Endodermal cell (in vitro differentiated cells): ENCODE data around the gene C5orf52. TPM values are rescaled to one million over a fixed set of nuclear protein-coding genes. Genes with fewer than 3 reads are reported as not detected.

Experiments
- DNase-seq: peaks from one replicate; pipeline ENCODE4 v3.0.0-alpha.2; 2017
- H3K27ac ChIP-seq: 2 replicates; pipeline ENCODE4 v1.5.1; 2013; ENCODE audit warnings: mild to moderate bottlenecking, low read depth, low read length, moderate library complexity
- H3K27me3 ChIP-seq: 2 replicates; pipeline ENCODE4 v1.6.1; 2013; ENCODE audit warnings: mild to moderate bottlenecking, low read length, moderate library complexity; ENCODE audit not compliant: insufficient read depth, control insufficient read depth, poor library complexity, severe bottlenecking
- H3K36me3 ChIP-seq: 2 replicates; pipeline ENCODE4 v1.7.0; 2013; ENCODE audit warnings: mild to moderate bottlenecking, low read length, moderate library complexity; ENCODE audit not compliant: control insufficient read depth, insufficient read depth
- H3K4me1 ChIP-seq: one replicate; pipeline ENCODE4 v1.7.0; 2013; ENCODE audit warnings: low read length; ENCODE audit not compliant: control insufficient read depth, insufficient read depth
- H3K4me3 ChIP-seq: 2 replicates; pipeline ENCODE4 v1.5.1; 2013; ENCODE audit warnings: mild to moderate bottlenecking, low read length, moderate library complexity
- H3K9ac ChIP-seq: 2 replicates; pipeline ENCODE4 v1.6.1; 2013; ENCODE audit warnings: mild to moderate bottlenecking, low read length, moderate library complexity; ENCODE audit not compliant: poor library complexity, severe bottlenecking; ENCODE audit errors: extremely low read depth
- H3K9me3 ChIP-seq: 2 replicates; pipeline ENCODE4 v1.6.1; 2013; ENCODE audit warnings: mild to moderate bottlenecking, low read length, moderate library complexity; ENCODE audit not compliant: control insufficient read depth
- H3K27ac Mint-ChIP-seq: 2 replicates; pipeline ENCODE4 v1.8.0; 2020; ENCODE audit warnings: mixed read lengths
- H3K27me3 Mint-ChIP-seq: 2 replicates; pipeline ENCODE4 v1.8.0; 2021; ENCODE audit warnings: mild to moderate bottlenecking, mixed read lengths; ENCODE audit not compliant: insufficient read depth
- H3K36me3 Mint-ChIP-seq: 2 replicates; pipeline ENCODE4 v1.8.0; 2020; ENCODE audit warnings: low read depth, mixed read lengths
- H3K4me1 Mint-ChIP-seq: 2 replicates; pipeline ENCODE4 v1.8.0; 2020; ENCODE audit warnings: mixed read lengths
- H3K4me3 Mint-ChIP-seq: 2 replicates; pipeline ENCODE4 v1.8.0; 2020; ENCODE audit warnings: mild to moderate bottlenecking, moderate library complexity, mixed read lengths
- H3K9me3 Mint-ChIP-seq: 2 replicates; pipeline ENCODE4 v1.8.0; 2020; ENCODE audit warnings: mild to moderate bottlenecking, mixed read lengths
- WGBS, 2 experiments: methylation state at CpG; one replicate each; pipeline versions ENCODE4 v1.1.5 to v1.1.7; 2013; ENCODE audit warnings: missing lambda C conversion rate in 2 of 2, mixed read lengths in 1 of 2; ENCODE audit not compliant: insufficient coverage in 1 of 2, insufficient read length in 1 of 2; 5-methylcytosine and 5-hydroxymethylcytosine counted together
- total RNA-seq, 2 donors: library from RNA; stranded (reverse); fragmentation: NEBNext Ultra II Directional in 1 of 2; extraction: Animal tissue kit (Norgen Biotek cat#: 25700) in 1 of 2; gene quantifications; 2 replicates in 1 of 2; 3 replicates in 1 of 2; pipeline ENCODE4 v1.2.1, GENCODE V29; 2021
- TF ChIP-seq, protein P1 (sequence below): fragments of 200-600 bp; sonication (generic); conservative IDR thresholded peaks from 2 replicates; pipeline ENCODE4 v1.5.0; 2021; ENCODE audit warnings: antibody characterized with exemption, mild to moderate bottlenecking

Gene C5orf52
- total RNA-seq, 2 donors from 2014 or later, result not detected

GRCh38 chr5:157659868-157660660, 11.3 kb upstream of the C5orf52 start:
- peak overlapping the region; percentile 47 for H3K4me3 ChIP-seq
- TF ChIP-seq, protein P1, sequence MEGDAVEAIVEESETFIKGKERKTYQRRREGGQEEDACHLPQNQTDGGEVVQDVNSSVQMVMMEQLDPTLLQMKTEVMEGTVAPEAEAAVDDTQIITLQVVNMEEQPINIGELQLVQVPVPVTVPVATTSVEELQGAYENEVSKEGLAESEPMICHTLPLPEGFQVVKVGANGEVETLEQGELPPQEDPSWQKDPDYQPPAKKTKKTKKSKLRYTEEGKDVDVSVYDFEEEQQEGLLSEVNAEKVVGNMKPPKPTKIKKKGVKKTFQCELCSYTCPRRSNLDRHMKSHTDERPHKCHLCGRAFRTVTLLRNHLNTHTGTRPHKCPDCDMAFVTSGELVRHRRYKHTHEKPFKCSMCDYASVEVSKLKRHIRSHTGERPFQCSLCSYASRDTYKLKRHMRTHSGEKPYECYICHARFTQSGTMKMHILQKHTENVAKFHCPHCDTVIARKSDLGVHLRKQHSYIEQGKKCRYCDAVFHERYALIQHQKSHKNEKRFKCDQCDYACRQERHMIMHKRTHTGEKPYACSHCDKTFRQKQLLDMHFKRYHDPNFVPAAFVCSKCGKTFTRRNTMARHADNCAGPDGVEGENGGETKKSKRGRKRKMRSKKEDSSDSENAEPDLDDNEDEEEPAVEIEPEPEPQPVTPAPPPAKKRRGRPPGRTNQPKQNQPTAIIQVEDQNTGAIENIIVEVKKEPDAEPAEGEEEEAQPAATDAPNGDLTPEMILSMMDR, result no peak
- no peak overlapping the region for H3K27ac ChIP-seq
- Mint-ChIP-seq H3K4me3 (no peak overlapping the region), H3K27me3 (peaks cover 10% of the 10 kb centered on the region), H3K9me3 (peaks cover 51% of the 10 kb centered on the region), H3K27ac (no peak overlapping the region), H3K4me1 (no peaks in the 10 kb centered on the region), H3K36me3 (no peaks in the 10 kb centered on the region)
- H3K27me3 ChIP-seq, result no peaks in the 10 kb centered on the region
- 92 to 94% methylated on average over 5 to 8 of the region's 8 CpGs for WGBS, 2 experiments
- H3K9ac ChIP-seq, result no peak overlapping the region
- no peaks in the 10 kb centered on the region for H3K36me3 ChIP-seq
- peaks cover 74% of the 10 kb centered on the region for H3K9me3 ChIP-seq
- DNase-seq, result no peak
- H3K4me1 ChIP-seq, result peaks cover 4% of the 10 kb centered on the region

DNA sequence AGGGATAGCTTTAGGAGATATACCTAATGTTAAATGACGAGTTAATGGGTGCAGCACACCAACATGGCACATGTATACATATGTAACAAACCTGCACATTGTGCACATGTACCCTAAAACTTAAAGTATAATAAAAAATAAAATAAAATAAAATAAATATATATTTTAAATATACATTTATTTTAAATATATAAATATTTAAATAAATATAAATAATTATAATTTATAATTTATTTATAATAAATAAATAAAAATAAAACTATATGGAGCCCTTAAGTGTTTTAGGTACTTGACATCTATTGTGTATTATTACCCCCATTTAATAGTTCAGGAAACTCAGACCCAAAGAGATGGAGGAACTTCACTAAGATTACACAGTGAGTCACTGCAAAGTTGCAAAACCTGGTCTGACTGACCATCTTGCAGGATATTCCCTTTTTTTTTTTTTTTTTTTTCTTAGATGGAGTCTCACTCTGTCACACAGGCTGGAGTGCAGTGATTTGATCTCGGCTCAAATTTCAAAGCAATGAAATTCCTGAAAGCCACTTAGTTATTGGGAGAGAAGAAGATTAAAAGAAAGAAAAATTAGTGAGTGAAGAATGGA, 5.8 kb upstream of the C5orf52 start:
- TF ChIP-seq, protein P1, result no peak

GRCh38 chr5:157668356-157668755, 3.0 kb upstream of the C5orf52 start:
- H3K27me3 Mint-ChIP-seq, result peaks cover 34% of the 10 kb centered on the region
- H3K27ac Mint-ChIP-seq, result no peak overlapping the region
- peaks cover 11% of the 10 kb centered on the region for H3K27me3 ChIP-seq
- no peak overlapping the region for H3K27ac ChIP-seq
- H3K4me3 ChIP-seq, result no peak overlapping the region
- WGBS, 2 experiments, result 68 to 71% methylated on average over 1 of the region's 1 CpG
- no peaks in the 10 kb centered on the region for H3K9me3 ChIP-seq
- peaks cover 11% of the 10 kb centered on the region for H3K4me1 Mint-ChIP-seq
- no peaks in the 10 kb centered on the region for H3K36me3 ChIP-seq
- TF ChIP-seq, protein P1, result no peak
- no peak for DNase-seq
- H3K9me3 Mint-ChIP-seq, result peaks cover 20% of the 10 kb centered on the region
- no peaks in the 10 kb centered on the region for H3K36me3 Mint-ChIP-seq
- H3K9ac ChIP-seq, result no peak overlapping the region
- H3K4me1 ChIP-seq, result no peaks in the 10 kb centered on the region
- H3K4me3 Mint-ChIP-seq, result no peak overlapping the region

More for the DNA sequence above, 5.8 kb upstream of the C5orf52 start:
- Histone ChIP-seq H3K4me3 (no peak overlapping the region), H3K36me3 (no peaks in the 10 kb centered on the region), H3K9me3 (peaks cover 22% of the 10 kb centered on the region), H3K27ac (no peak overlapping the region), H3K27me3 (no peaks in the 10 kb centered on the region), H3K4me1 (peaks cover 4% of the 10 kb centered on the region), H3K9ac (no peak overlapping the region)
- no peak for DNase-seq
- 82 to 83% methylated on average over 1 of the region's 2 CpGs for WGBS, 2 experiments
- H3K9me3 Mint-ChIP-seq, result peaks cover 10% of the 10 kb centered on the region
- no peak overlapping the region for H3K27ac Mint-ChIP-seq
- H3K36me3 Mint-ChIP-seq, result no peaks in the 10 kb centered on the region
- H3K27me3 Mint-ChIP-seq, result peaks cover 11% of the 10 kb centered on the region
- H3K4me3 Mint-ChIP-seq, result no peak overlapping the region
- peaks cover 8% of the 10 kb centered on the region for H3K4me1 Mint-ChIP-seq
